H9 (cell line): ENCODE data around the gene EPN1. TPM values are rescaled to one million over a fixed set of nuclear protein-coding genes. Genes with fewer than 3 reads are reported as not detected.

ENCODE experiments used
- DNase-seq: peaks from one replicate; pipeline ENCODE4 v3.0.0-alpha.2; 2017
- H2AFZ ChIP-seq: one replicate; pipeline ENCODE4 v1.6.1; 2013; ENCODE audit warnings: mild to moderate bottlenecking, low read length, control low read depth, moderate library complexity
- H2AK5ac ChIP-seq: 2 replicates; pipeline ENCODE4 v1.6.1; 2013; ENCODE audit warnings: low read length, control low read depth, mixed read lengths; ENCODE audit not compliant: insufficient read length
- H2BK120ac ChIP-seq: one replicate; pipeline ENCODE4 v1.6.1; 2013; ENCODE audit warnings: low read depth, mild to moderate bottlenecking, low read length, control low read depth, inconsistent platforms; ENCODE audit not compliant: poor library complexity, severe bottlenecking
- H2BK12ac ChIP-seq: 2 replicates; pipeline ENCODE4 v1.6.1; 2013; ENCODE audit warnings: low read length, control low read depth, mixed read lengths, low read depth; ENCODE audit not compliant: insufficient read length
- H2BK15ac ChIP-seq: 2 replicates; pipeline ENCODE4 v1.6.1; 2013; ENCODE audit warnings: low read depth, low read length, control low read depth
- H2BK20ac ChIP-seq: one replicate; pipeline ENCODE4 v1.6.1; 2013; ENCODE audit warnings: low read depth, mild to moderate bottlenecking, low read length, control low read depth, inconsistent platforms; ENCODE audit not compliant: poor library complexity, severe bottlenecking
- H2BK5ac ChIP-seq: 2 replicates; pipeline ENCODE4 v1.6.1; 2013; ENCODE audit warnings: low read length, control low read depth, mixed read lengths; ENCODE audit not compliant: insufficient read length
- H3K14ac ChIP-seq: 2 replicates; pipeline ENCODE4 v1.6.1; 2013; ENCODE audit warnings: low read length, control low read depth; ENCODE audit not compliant: insufficient read depth
- H3K18ac ChIP-seq: 2 replicates; pipeline ENCODE4 v1.6.1; 2013; ENCODE audit warnings: low read depth, mild to moderate bottlenecking, mixed read lengths, low read length, control low read depth; ENCODE audit not compliant: insufficient read length
- H3K23ac ChIP-seq: 2 replicates; pipeline ENCODE4 v1.6.1; 2013; ENCODE audit warnings: low read length, control low read depth, mixed read lengths, low read depth; ENCODE audit not compliant: insufficient read length
- H3K23me2 ChIP-seq: 2 replicates; pipeline ENCODE4 v1.6.1; 2013; ENCODE audit warnings: low read depth, mild to moderate bottlenecking, mixed read lengths, low read length, control low read depth; ENCODE audit not compliant: insufficient read length, poor library complexity, severe bottlenecking
- H3K27ac ChIP-seq: 2 replicates; pipeline ENCODE4 v1.5.1; 2013; ENCODE audit warnings: low read length, control low read depth, mixed read lengths, low read depth; ENCODE audit not compliant: insufficient read length
- H3K27me3 ChIP-seq: 2 replicates; pipeline ENCODE4 v1.6.1; 2013; ENCODE audit warnings: low read length, control low read depth, inconsistent platforms; ENCODE audit not compliant: insufficient read depth
- H3K4ac ChIP-seq: 2 replicates; pipeline ENCODE4 v1.6.1; 2013; ENCODE audit warnings: low read depth, mild to moderate bottlenecking, control low read depth, inconsistent platforms, low read length, moderate library complexity
- H3K4me1 ChIP-seq: 2 replicates; pipeline ENCODE4 v1.6.1; 2013; ENCODE audit warnings: low read length, control low read depth, inconsistent platforms; ENCODE audit not compliant: insufficient read depth
- H3K4me2 ChIP-seq: 2 replicates; pipeline ENCODE4 v1.6.1; 2013; ENCODE audit warnings: low read length, control low read depth, mixed read lengths; ENCODE audit not compliant: insufficient read length, insufficient read depth
- H3K56ac ChIP-seq: 2 replicates; pipeline ENCODE4 v1.6.1; 2013; ENCODE audit warnings: low read depth, mild to moderate bottlenecking, mixed read lengths, low read length, control low read depth; ENCODE audit not compliant: insufficient read length
- H3K79me1 ChIP-seq: 2 replicates; pipeline ENCODE4 v1.6.1; 2013; ENCODE audit warnings: low read depth, mild to moderate bottlenecking, moderate library complexity, low read length, control low read depth, inconsistent platforms; ENCODE audit not compliant: insufficient read depth, poor library complexity, severe bottlenecking
- H3K79me2 ChIP-seq: 2 replicates; pipeline ENCODE4 v1.6.1; 2013; ENCODE audit warnings: low read length, control low read depth, inconsistent platforms; ENCODE audit not compliant: insufficient read depth
- H3K9ac ChIP-seq: 2 replicates; pipeline ENCODE4 v1.6.1; 2013; ENCODE audit warnings: low read length, control low read depth, mixed read lengths; ENCODE audit not compliant: insufficient read length; ENCODE audit errors: extremely low read depth
- H3K9me3 ChIP-seq: one replicate; pipeline ENCODE4 v1.6.1; 2013; ENCODE audit warnings: low read depth, low read length, inconsistent platforms; ENCODE audit not compliant: control insufficient read depth
- H3T11ph ChIP-seq: one replicate; pipeline ENCODE4 v1.6.1; 2013; ENCODE audit warnings: mild to moderate bottlenecking, low read length, control low read depth, inconsistent platforms
- H4K20me1 ChIP-seq: one replicate; pipeline ENCODE4 v1.6.1; 2013; ENCODE audit not compliant: control insufficient read depth, insufficient read length, insufficient read depth
- H4K5ac ChIP-seq: 2 replicates; pipeline ENCODE4 v1.6.1; 2013; ENCODE audit warnings: low read depth, mild to moderate bottlenecking, mixed read lengths, low read length, control low read depth; ENCODE audit not compliant: insufficient read length
- H4K8ac ChIP-seq: replicated peaks from 2 replicates; pipeline ENCODE4 v1.6.1; 2013; ENCODE audit warnings: low read length, control low read depth, mixed read lengths, low read depth; ENCODE audit not compliant: insufficient read length
- H4K91ac ChIP-seq: 2 replicates; pipeline ENCODE4 v1.6.1; 2013; ENCODE audit warnings: low read depth, mild to moderate bottlenecking, moderate library complexity, mixed read lengths, low read length, control low read depth; ENCODE audit not compliant: insufficient read length
- H3K27ac Mint-ChIP-seq, 3 experiments: 2 replicates in 2 of 3; 3 replicates in 1 of 3; pipeline ENCODE4 v1.8.0; 2020 to 2021; ENCODE audit warnings: mixed read lengths in 3 of 3, mild to moderate bottlenecking in 1 of 3, moderate library complexity in 1 of 3
- H3K27me3 Mint-ChIP-seq: 2 replicates; pipeline ENCODE4 v1.8.0; 2021; ENCODE audit warnings: low read depth, mild to moderate bottlenecking, moderate library complexity, mixed read lengths
- H3K36me3 Mint-ChIP-seq, 3 experiments: 2 replicates in 2 of 3; 3 replicates in 1 of 3; pipeline ENCODE4 v1.8.0; 2020 to 2021; ENCODE audit warnings: low read depth in 3 of 3, mixed read lengths in 3 of 3; ENCODE audit not compliant: insufficient read depth in 1 of 3
- H3K4me1 Mint-ChIP-seq, 2 experiments: 2 replicates each; pipeline ENCODE4 v1.8.0; 2020; ENCODE audit warnings: mixed read lengths in 2 of 2
- H3K4me3 Mint-ChIP-seq, 2 experiments: 2 replicates in 1 of 2; 3 replicates in 1 of 2; pipeline ENCODE4 v1.8.0; 2020 to 2021; ENCODE audit warnings: mild to moderate bottlenecking in 2 of 2, mixed read lengths in 2 of 2, moderate library complexity in 1 of 2
- H3K9me3 Mint-ChIP-seq, 2 experiments: 2 replicates in 1 of 2; 3 replicates in 1 of 2; pipeline ENCODE4 v1.8.0; 2020; ENCODE audit warnings: mild to moderate bottlenecking in 2 of 2, mixed read lengths in 2 of 2, moderate library complexity in 1 of 2
- CTCF ChIP-seq: fragments of 200-600 bp; sonication (generic); conservative IDR thresholded peaks from 3 replicates; pipeline ENCODE4 v1.8.0; 2021; ENCODE audit warnings: antibody characterized with exemption, mild to moderate bottlenecking
- WGBS: extraction: QIAGEN DNeasy Blood & Tissue Kit; methylation state at CpG from one replicate; pipeline ENCODE4 v1.1.7; 2013; ENCODE audit warnings: missing lambda C conversion rate, low lambda C conversion rate, mixed read lengths; ENCODE audit not compliant: insufficient read length; ENCODE audit errors: extremely low coverage; 5-methylcytosine and 5-hydroxymethylcytosine counted together
- total RNA-seq: library from RNA; stranded (reverse); gene quantifications from 2 replicates; pipeline ENCODE4 v1.2.1, GENCODE V29; 2021

Gene EPN1
- total RNA-seq, 1 experiment from 2014 or later = 159 TPM

- no peak for DNase-seq
- no peak overlapping the region for H4K8ac ChIP-seq
- no peaks in the 10 kb centered on the region for H3K27me3 Mint-ChIP-seq
- no peaks in the 10 kb centered on the region for H3K4me1 Mint-ChIP-seq
- H3K9me3 ChIP-seq = no peaks in the 10 kb centered on the region
- H2BK20ac ChIP-seq = no peak overlapping the region
- H4K5ac ChIP-seq = no peak overlapping the region
- H4K91ac ChIP-seq = no peak overlapping the region
- no peak overlapping the region for H3K4me2 ChIP-seq
- no peak overlapping the region for H2AK5ac ChIP-seq
- H3K14ac ChIP-seq = no peak overlapping the region
- H3K4me3 Mint-ChIP-seq = no peak overlapping the region
- H3K9ac ChIP-seq = no peak overlapping the region
- no peaks in the 10 kb centered on the region for H4K20me1 ChIP-seq
- no peaks in the 10 kb centered on the region for H3K79me2 ChIP-seq
- no CpG with 5 or more reads among the region's 19 CpGs for WGBS
- no peak overlapping the region for H2BK120ac ChIP-seq
- H3K4ac ChIP-seq = no peak overlapping the region
- no peak overlapping the region for H2BK15ac ChIP-seq
- H3K9me3 Mint-ChIP-seq = no peaks in the 10 kb centered on the region
- no peak overlapping the region for H2BK5ac ChIP-seq
- no peaks in the 10 kb centered on the region for H3K4me1 ChIP-seq
- no peak overlapping the region for H3K23ac ChIP-seq
- H3K56ac ChIP-seq = no peak overlapping the region
- H3K18ac ChIP-seq = no peak overlapping the region
- H3K27ac Mint-ChIP-seq = no peak overlapping the region
- H3K27ac ChIP-seq = no peak overlapping the region
- H3K36me3 Mint-ChIP-seq = peaks cover 24 to 65% (median 62%) of the 10 kb centered on the region in 3 experiments; a peak in 6 of 7 replicates
- H3T11ph ChIP-seq = no peak overlapping the region
- H2BK12ac ChIP-seq = no peak overlapping the region
- H3K27me3 ChIP-seq = no peaks in the 10 kb centered on the region
- TF ChIP-seq CTCF = no peak
- no peaks in the 10 kb centered on the region for H3K23me2 ChIP-seq
- H2AFZ ChIP-seq = no peak overlapping the region
- no peaks in the 10 kb centered on the region for H3K79me1 ChIP-seq
Observed at GRCh38 chr19:55692681-55693081, 17.7 kb downstream of the EPN1 start.
